ENCODE results near the gene STK33. TPM values are rescaled to one million over a fixed set of nuclear protein-coding genes. Genes with fewer than 3 reads are reported as not detected.

The STK33 gene
- total and polyA plus RNA-seq, 12 donors: 6.8 to 36.0 (median 17.2) TPM

DNA sequence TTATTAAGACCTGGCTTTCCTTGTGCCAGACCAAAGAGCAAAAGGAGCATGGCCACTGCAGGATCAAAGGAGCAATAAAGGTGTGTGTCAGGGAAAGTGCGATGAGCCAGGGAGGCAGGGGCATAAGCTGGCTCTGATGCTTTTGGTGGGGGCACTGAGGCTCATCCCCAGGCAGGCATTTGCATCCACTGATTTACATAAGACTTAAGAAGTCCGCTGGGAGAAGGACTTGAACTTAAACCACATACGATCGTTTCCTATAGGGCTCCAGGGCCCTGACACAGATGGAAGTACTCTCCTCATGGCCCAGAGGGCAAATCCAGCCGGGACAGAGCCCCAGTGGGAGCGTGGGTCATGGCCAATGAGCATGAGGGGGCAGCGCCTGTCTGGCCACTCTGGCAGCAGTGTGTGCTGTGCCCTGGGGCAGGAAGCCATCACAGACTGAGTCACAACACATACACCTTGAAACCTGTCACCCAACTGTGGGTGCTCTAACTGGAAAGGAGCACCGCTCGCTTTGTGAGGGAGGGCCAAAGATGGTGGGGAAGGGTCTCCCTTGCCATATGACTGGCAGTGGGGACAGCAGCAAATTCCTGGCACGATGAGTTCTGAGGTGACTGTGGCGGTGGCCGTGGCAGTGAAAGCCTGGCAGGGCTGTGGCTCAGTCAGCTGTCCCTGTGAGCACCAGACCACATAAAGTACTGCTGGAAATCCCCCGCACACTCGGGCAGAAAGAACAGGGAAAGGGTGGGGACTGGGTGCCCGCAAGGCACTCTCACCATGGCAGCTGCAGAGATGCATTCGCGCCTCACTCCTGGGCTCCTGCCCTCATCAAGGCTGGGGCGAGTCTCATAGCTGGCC, 251.0 kb downstream of the STK33 start:
- no peaks in the 10 kb centered on the region for H3K36me3 ChIP-seq (replicated peaks in 1 of 2)
- TF ChIP-seq, protein P1, sequence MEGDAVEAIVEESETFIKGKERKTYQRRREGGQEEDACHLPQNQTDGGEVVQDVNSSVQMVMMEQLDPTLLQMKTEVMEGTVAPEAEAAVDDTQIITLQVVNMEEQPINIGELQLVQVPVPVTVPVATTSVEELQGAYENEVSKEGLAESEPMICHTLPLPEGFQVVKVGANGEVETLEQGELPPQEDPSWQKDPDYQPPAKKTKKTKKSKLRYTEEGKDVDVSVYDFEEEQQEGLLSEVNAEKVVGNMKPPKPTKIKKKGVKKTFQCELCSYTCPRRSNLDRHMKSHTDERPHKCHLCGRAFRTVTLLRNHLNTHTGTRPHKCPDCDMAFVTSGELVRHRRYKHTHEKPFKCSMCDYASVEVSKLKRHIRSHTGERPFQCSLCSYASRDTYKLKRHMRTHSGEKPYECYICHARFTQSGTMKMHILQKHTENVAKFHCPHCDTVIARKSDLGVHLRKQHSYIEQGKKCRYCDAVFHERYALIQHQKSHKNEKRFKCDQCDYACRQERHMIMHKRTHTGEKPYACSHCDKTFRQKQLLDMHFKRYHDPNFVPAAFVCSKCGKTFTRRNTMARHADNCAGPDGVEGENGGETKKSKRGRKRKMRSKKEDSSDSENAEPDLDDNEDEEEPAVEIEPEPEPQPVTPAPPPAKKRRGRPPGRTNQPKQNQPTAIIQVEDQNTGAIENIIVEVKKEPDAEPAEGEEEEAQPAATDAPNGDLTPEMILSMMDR (IDR thresholded peaks at IDR 0.05): no peak
- TF ChIP-seq POLR2A (IDR thresholded peaks at IDR 0.05): no peak
- H3K27me3 ChIP-seq: no peaks in the 10 kb centered on the region
- H3K4me3 ChIP-seq: no peak overlapping the region
- intact Hi-C loops (cut with DNase I): no loop called here
- H3K9me3 ChIP-seq (replicated peaks in 1 of 3): no peaks in the 10 kb centered on the region
- DNase-seq: no peak
- WGBS, 4 donors: 68 to 82% (median 77%) methylated on average over 12 to 18 of the region's 18 CpGs
- no peaks in the 10 kb centered on the region for H3K4me1 ChIP-seq (replicated peaks in 1 of 2)
- no peak overlapping the region for H3K27ac ChIP-seq

DNA sequence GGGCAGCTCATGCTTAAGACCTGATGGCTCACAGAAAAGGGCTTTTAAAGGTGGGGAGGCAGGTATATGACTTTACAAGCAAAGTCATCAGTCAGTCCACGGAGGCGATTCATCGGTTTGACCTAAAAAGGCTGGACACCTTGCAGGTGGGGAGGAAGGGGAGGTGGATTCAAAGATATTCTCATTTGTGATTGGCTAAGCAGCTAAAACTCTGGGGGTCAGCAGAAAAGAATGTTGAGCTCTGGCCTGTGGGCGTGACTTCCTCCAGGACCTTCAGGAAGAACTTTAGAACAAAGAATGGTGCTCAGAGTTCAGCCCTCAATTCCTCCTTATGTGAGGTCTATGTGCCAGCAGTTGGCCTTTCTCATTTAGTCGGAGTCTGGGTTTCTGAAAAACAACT, 252.0 kb downstream of the STK33 start:
- Histone ChIP-seq H3K36me3 (replicated peaks in 1 of 2) (no peaks in the 10 kb centered on the region), H3K27me3 (no peaks in the 10 kb centered on the region), H3K4me1 (replicated peaks in 1 of 2) (no peaks in the 10 kb centered on the region), H3K9me3 (replicated peaks in 1 of 3) (no peaks in the 10 kb centered on the region), H3K27ac (no peak overlapping the region), H3K4me3 (no peak overlapping the region)
- intact Hi-C loops (cut with DNase I): no loop called here
- 89 to 92% (median 91%) methylated on average over 5 of the region's 5 CpGs for WGBS, 4 donors
- TF ChIP-seq POLR2A (IDR thresholded peaks at IDR 0.05): no peak
- TF ChIP-seq, protein P1 (IDR thresholded peaks at IDR 0.05): no peak
- no peak for DNase-seq

Small RNAs within 50 kb of the gene (small RNA-seq; reads per million reads assigned to genes)
- 0 reads per million in 2 donors for gene RF00601

Other genes starting within 250 kb of the STK33 start
- gene TRIM66, start 88.4 kb upstream of the STK33 start, total RNA-seq: 10 to 100 TPM in 4 of 9 donors, 1 to 10 TPM in 5; 5.3 to 18.4 (median 8.8) TPM
- gene TRIM66, start 88.4 kb upstream of the STK33 start, polyA plus RNA-seq: 1 to 10 TPM; 3.6 to 9.9 (median 4.0) TPM
- gene RPL27A, start 88.6 kb upstream of the STK33 start, total RNA-seq: 1,000 to 10,000 TPM in 4 of 9 donors, 100 to 1,000 TPM in 5; 668 to 1,686 (median 934) TPM
- gene RPL27A, start 88.6 kb upstream of the STK33 start, polyA plus RNA-seq: 1,000 to 10,000 TPM; 1,237 to 3,013 (median 2,638) TPM

All from adrenal gland (tissue), 12 donors.